HG03159 (cell line): ENCODE measurements around the gene YJU2.
"Not testable (repeated sequence)": the region's sequence is repeated elsewhere in the genome, so short reads cannot be mapped to it uniquely, and the experiment has no call there.

Experiments
- ATAC-seq: cut with Tn5 transposase; IDR thresholded peaks from one replicate; pipeline ENCODE4 v1.9.1; 2021; ENCODE audit warnings: mild to moderate bottlenecking, moderate library complexity; ENCODE audit not compliant: unreplicated experiment

YJU2 gene

DNA sequence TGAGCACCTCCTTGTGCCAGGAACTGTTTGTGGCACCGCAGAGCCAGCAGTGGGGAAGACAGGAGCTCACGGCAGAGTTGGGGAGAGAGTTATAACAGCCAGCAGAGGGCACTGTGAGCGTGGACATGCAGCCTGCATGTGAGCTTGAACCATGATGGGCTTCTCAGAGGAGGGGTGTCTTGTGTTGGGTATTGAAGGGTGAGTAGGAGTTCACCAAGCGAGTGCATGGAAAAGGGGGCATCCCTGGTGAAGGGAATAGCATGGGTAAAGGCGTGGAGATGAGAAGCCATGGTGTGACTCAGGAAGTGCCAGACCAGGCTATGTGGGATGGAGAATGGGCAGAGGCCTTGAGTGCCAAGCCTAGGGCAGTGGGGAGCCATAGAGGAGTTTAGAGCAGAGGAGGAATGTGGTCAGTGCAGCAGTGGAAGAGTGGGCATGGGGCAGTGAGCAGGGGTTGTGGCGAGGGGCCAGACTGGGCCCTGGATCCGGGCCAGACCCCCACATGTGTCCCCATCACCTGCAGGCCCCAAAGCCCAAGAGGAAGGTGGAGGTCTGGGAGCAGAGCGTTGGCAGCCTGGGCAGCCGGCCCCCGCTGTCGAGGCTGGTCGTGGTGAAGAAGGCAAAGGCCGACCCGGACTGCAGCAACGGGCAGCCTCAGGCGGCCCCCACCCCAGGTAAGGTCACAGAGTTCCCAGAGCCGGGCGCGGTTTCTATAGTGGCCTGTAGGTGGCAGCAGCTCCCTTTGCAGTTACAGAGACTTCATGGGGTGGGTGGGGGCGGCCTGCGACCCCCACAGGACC lies 20.4 kb downstream of the YJU2 start:
- no peak for ATAC-seq

DNA sequence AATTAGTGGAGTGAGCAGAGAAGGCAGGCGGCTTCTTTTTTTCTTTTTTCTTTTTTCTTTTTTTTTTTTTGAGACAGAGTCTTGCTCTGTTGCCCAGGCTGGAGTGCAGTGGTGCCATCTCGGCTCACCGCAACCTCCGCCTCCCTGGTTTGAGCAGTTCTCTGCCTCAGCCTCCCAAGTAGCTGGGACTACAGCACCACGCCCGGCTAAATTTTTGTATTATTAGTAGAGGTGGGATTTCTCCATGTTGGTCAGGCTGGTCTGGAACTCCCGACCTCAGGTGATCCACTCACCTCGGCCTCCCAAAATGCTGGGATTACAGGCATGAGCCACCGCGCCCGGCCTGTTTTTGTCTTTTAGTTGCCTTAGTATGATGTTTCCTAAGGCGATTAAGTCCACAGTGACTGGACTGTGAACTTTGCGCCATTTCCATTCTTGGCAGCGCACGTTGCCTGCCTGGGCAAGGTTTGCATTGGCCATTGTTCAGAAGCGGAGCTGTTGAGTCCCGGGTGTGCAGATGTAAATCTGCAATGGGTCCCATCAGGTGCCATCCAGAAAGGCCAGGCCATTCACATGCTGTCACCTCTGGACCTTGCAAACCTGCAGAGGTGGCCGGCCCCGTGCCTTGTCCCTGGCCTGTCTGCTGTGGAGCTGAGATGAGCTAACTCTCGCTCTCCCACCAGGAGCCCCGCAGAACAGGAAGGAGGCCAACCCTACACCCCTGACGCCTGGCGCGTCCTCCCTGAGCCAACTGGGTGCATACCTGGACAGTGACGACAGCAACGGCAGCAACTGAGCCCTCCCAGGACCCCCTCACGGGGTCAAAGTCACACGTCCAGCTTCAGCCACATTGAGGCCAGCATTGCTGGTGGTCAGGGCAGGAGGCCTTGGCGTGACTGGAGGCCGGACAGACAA lies 21.3 kb downstream of the YJU2 start:
- no peak for ATAC-seq

DNA sequence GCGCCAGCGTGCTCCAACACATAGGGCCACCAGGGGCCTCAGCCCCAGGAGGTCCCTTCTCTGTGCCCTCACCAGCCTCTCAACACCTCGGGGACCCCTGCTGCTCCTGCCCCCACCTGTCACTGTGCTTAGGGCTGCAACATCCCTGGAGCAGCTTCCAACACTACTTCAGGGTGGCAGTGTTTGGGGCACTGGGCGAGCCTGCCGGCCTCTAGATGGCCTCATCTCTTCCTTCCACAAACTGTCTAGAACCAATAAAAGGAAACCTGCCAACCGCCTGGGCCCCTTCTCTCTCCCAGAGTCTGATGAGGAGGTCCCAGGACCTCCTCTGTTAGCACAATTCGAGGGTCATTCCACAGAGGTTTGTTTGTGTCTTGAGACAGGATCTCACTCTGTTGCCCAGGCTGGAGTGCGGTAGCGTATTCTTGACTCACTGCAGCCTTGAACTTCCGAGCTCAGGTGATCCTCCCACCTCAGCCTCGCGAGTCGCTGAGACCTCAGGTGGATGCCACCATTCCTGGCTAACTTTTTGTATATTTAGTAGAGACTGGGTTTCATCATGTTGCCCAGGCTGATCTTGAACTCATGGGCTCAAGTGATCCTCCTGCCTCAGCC lies 22.0 kb downstream of the YJU2 start:
- ATAC-seq = no peak

DNA sequence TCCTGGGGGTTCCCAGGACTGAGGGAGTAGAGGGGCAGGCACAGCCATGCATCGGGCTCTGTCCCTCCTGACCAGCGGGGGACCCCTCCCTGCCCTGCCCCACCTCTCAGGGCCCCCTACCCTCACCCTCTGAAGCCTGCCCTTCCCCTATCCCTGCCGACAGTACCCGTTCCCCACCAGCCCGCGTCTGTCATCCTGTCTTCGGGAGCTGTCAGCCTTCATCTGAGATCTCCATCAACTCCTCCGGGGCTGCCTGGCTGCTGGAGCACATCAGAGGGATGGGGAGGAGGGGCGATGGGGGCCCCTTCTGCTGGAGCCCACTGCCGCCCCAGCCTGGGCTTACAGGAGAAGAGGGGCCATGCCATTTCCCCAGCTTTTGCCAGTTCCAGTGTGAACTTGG lies 26.0 kb downstream of the YJU2 start:
- no peak for ATAC-seq

DNA sequence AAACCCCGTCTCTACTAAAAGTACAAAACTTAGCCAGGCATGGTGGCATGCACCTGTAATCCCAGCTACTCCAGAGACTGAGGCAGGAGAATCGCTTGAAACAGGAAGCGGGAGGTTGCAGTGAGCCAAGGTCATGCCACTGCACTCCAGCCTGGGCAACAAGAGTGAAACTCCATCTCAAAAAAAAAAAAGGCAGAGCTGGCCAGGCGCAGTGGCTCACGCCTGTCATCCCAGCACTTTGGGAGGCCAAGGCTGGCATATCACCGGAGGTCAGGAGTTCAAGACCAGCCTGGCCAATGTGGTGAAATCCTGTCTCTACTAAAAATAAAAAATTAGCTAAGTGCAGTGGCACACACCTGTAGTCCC lies 27.4 kb downstream of the YJU2 start:
- ATAC-seq = not testable (repeated sequence)

GRCh38 chr19:4277191-4277696 lies 30.4 kb downstream of the YJU2 start:
- no peak for ATAC-seq

DNA sequence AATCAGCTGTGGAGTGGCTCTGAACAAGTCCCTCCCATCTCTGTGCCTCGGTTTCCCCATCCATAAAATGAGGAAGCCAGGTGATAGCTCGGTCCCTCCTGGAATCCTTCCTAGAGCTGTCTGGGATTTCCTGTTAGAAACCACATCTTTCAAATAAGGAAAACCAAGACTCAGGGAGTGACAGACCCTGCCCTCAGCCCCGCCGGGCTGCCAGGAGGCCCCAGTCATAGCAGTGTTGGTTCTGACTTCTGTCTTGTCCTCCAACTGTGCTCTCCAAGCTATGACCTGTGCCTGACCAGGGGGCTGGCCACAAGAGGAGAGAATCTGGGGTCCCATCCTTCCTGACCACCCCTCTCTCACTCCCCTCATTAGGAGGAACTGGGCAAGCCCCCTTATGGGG lies 31.1 kb downstream of the YJU2 start:
- ATAC-seq = no peak

- ATAC-seq = no peak
These were observed 31.8 kb downstream of the YJU2 start, which contains the start of gene SHD for GRCh38 chr19:4278419-4279266. TSS of gene SHD (plus strand) at chr19:4279266. CDS start at chr19:4280064, 798 bp downstream.

DNA sequence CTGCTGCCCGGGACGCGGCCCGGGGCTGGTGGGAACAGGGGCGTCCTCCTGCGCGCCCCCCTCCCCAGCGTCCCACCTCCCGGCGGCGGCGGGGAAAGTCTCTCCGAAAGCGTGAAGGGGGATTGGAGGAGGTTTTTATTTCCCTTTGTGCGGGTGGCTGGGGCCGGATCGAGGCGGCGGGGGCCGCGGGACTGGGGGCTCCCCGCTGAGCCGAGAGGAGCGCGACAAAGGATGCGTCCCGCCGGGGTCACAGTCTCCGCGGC lies 32.3 kb downstream of the YJU2 start:
- ATAC-seq = no peak

DNA sequence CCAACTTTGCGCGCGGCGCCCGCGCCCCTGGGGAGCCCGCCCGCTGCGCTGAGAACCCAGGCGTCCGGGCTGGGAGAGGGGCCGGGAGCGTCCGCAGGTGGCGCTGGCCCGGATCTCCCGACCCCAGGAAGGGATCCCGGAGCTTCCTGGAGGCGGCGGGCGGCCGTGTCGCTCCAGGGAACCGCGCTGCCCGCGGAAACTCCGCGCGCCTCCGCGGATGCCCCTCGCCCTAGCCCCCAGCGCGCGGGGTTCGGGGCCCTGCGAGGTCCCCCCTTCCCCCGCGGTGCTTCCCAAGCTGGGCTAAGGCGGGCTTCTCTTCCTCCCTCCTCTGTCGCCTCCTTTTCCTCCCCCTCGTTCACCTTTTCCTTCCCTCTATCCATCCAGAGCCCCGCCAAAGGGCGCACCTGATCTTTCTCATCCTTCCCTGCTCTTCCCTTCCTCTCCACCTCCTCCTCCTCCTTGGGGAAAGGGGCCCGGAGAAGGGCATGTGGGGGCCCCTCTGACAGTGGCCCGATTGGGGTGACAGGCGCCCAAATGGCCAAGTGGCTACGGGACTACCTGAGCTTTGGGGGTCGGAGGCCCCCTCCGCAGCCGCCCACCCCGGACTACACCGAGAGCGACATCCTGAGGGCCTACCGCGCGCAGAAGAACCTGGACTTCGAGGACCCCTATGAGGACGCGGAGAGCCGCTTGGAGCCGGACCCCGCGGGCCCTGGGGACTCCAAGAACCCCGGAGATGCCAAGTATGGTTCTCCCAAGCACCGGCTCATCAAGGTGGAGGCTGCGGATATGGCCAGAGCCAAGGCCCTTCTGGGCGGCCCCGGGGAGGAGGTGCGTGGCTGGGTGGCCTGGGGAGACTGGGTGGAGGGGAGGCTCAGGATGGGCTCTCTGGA lies 32.9 kb downstream of the YJU2 start:
- no peak for ATAC-seq

- ATAC-seq = no peak
These were observed 37.5 kb downstream of the YJU2 start for GRCh38 chr19:4284176-4284958.

- ATAC-seq = no peak
These were observed 38.1 kb downstream of the YJU2 start for GRCh38 chr19:4284974-4285373.

- ATAC-seq = not testable (repeated sequence)
These were observed 39.3 kb downstream of the YJU2 start for GRCh38 chr19:4286141-4286540.

DNA sequence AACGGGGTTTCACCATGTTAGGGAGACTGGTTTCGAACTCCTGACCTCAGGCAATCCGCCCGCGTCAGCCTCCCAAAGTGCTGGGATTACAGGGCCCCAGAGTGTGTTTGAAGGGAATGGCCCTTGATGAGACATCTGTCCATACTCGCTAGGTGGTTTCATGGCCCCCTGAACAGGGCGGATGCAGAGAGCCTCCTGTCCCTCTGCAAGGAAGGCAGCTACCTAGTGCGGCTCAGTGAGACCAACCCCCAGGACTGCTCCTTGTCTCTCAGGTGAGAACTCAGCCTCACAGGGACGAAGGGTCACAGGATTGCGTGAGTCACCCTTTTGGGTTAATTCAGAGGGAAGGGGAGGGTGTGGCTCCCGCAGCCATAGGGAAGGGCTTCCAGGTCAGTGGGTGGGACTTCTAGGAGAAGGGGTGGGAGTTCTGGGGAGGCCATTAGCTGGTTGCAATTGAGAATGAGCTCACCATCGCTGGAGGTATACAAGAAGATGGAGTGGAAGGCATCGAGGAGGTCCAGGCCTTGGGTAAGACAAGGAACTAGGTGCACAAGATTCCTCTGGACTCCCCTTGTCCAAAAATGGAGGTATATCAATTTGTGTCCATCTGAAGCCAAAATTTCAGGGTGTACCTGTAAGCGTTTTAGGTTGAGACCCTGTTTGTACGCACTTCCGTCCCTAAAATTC lies 41.4 kb downstream of the YJU2 start:
- ATAC-seq = no peak

GRCh38 chr19:4291184-4291732 lies 44.4 kb downstream of the YJU2 start:
- ATAC-seq = no peak

DNA sequence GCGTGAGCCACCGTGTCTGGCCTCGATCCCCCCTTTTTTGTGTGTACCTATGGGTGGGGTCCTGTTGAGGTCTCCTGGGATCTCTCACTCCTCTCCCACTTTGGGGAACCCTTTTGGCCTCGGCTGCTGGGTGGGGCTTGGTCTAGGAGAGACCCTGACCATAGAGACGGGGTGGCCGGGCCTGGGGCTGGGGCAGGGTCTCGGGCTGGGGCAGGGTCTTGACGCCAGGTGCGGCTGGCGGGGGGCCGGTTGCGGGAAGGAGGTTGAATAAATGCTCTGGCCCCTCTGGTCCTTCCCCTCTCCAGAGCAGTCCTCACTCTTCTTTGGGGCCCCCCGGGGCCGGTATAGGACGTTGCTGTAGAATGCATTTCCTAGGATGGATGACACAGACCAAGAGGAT lies 45.6 kb downstream of the YJU2 start:
- ATAC-seq = no peak

DNA sequence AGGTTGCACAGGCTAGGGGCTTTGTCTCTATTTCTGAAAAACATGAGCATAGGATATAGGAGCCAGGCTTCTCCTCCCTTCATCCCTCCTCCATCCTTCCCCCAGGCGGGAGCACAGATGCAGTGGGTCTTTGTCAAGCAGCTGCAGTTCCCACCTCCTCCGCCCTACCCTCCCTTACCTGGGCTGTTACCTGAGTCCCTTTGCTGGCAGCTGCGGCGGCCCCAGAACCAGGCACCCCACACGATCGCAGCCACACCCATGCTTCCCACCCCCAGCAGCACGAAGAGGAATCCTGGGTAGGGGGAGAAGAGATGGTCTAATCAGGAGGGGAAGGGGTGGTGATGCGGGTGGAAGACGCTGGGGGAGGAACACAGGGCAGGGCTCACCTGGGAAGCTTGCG lies 47.5 kb downstream of the YJU2 start:
- ATAC-seq = no peak
